Skeletal muscle satellite cell (primary cell): Measurements from ENCODE around the gene EPHA2.
"Not testable (repeated sequence)": the region's sequence is repeated elsewhere in the genome, so short reads cannot be mapped to it uniquely, and the experiment has no call there.

Experiments
- H3K27me3 ChIP-seq: 2 replicates; pipeline ENCODE4 v1.7.0; 2013; ENCODE audit warnings: low read length; ENCODE audit not compliant: control insufficient read depth, insufficient read depth
- H3K36me3 ChIP-seq: 2 replicates; pipeline ENCODE4 v1.7.0; 2013; ENCODE audit warnings: mild to moderate bottlenecking, control low read depth, low read length; ENCODE audit not compliant: insufficient read depth
- H3K4me1 ChIP-seq: 2 replicates; pipeline ENCODE4 v1.7.0; 2013; ENCODE audit warnings: low read length; ENCODE audit not compliant: control insufficient read depth, insufficient read depth
- H3K4me2 ChIP-seq: 2 replicates; pipeline ENCODE4 v1.7.0; 2013; ENCODE audit warnings: mild to moderate bottlenecking, low read length
- H3K4me3 ChIP-seq: 2 replicates; pipeline ENCODE4 v1.7.0; 2013; ENCODE audit warnings: low read length
- H3K9ac ChIP-seq: 2 replicates; pipeline ENCODE4 v1.7.0; 2013; ENCODE audit warnings: mild to moderate bottlenecking, low read depth, low read length, moderate library complexity
- H3K9me3 ChIP-seq: replicated peaks from 2 replicates; pipeline ENCODE4 v1.7.0; 2013; ENCODE audit warnings: mild to moderate bottlenecking, control low read depth, low read length

EPHA2 gene

GRCh38 chr1:16110884-16111283 lies 45.0 kb downstream of the EPHA2 start:
- peaks cover 23% of the 10 kb centered on the region for H3K4me1 ChIP-seq
- no peaks in the 10 kb centered on the region for H3K36me3 ChIP-seq
- H3K9me3 ChIP-seq, result peaks cover 7% of the 10 kb centered on the region
- no peak overlapping the region for H3K9ac ChIP-seq
- no peak overlapping the region for H3K4me2 ChIP-seq
- no peaks in the 10 kb centered on the region for H3K27me3 ChIP-seq
- no peak overlapping the region for H3K4me3 ChIP-seq

GRCh38 chr1:16110456-16110855 lies 45.4 kb downstream of the EPHA2 start:
- Histone ChIP-seq H3K4me2 (no peak overlapping the region), H3K4me1 (peaks cover 23% of the 10 kb centered on the region), H3K27me3 (no peaks in the 10 kb centered on the region), H3K36me3 (no peaks in the 10 kb centered on the region), H3K9ac (no peak overlapping the region), H3K4me3 (no peak overlapping the region), H3K9me3 (peaks cover 7% of the 10 kb centered on the region)

- Histone ChIP-seq H3K36me3 (no peaks in the 10 kb centered on the region), H3K9me3 (peaks cover 7% of the 10 kb centered on the region), H3K9ac (no peak overlapping the region), H3K4me1 (peaks cover 23% of the 10 kb centered on the region), H3K27me3 (no peaks in the 10 kb centered on the region), H3K4me3 (no peak overlapping the region), H3K4me2 (no peak overlapping the region)
Measured at GRCh38 chr1:16109571-16109970, 46.3 kb downstream of the EPHA2 start.

GRCh38 chr1:16107039-16107438 lies 48.8 kb downstream of the EPHA2 start:
- not testable (repeated sequence) for H3K9ac ChIP-seq, H3K4me1 ChIP-seq

GRCh38 chr1:16101623-16102022 lies 54.2 kb downstream of the EPHA2 start:
- peaks cover 11% of the 10 kb centered on the region for H3K27me3 ChIP-seq
- H3K9ac ChIP-seq, result no peak overlapping the region
- H3K4me1 ChIP-seq, result no peaks in the 10 kb centered on the region
- H3K4me3 ChIP-seq, result no peak overlapping the region
- no peak overlapping the region for H3K4me2 ChIP-seq
- H3K36me3 ChIP-seq, result no peaks in the 10 kb centered on the region
- no peaks in the 10 kb centered on the region for H3K9me3 ChIP-seq

More at GRCh38 chr1:16107039-16107438, 48.8 kb downstream of the EPHA2 start:
- H3K9me3 ChIP-seq, H3K4me2 ChIP-seq, H3K36me3 ChIP-seq, H3K27me3 ChIP-seq, H3K4me3 ChIP-seq: not testable (repeated sequence)

- Histone ChIP-seq H3K9ac (no peak overlapping the region), H3K4me2 (no peak overlapping the region), H3K27me3 (peaks cover 22% of the 10 kb centered on the region), H3K4me3 (no peak overlapping the region), H3K9me3 (no peaks in the 10 kb centered on the region), H3K4me1 (no peaks in the 10 kb centered on the region), H3K36me3 (no peaks in the 10 kb centered on the region)
Measured at GRCh38 chr1:16099412-16099811, 56.5 kb downstream of the EPHA2 start.

GRCh38 chr1:16095447-16095846 lies 60.4 kb downstream of the EPHA2 start:
- H3K9me3 ChIP-seq, result no peaks in the 10 kb centered on the region
- no peaks in the 10 kb centered on the region for H3K4me1 ChIP-seq
- no peak overlapping the region for H3K9ac ChIP-seq
- H3K4me3 ChIP-seq, result no peak overlapping the region
- H3K4me2 ChIP-seq, result no peak overlapping the region
- H3K27me3 ChIP-seq, result peaks cover 38% of the 10 kb centered on the region
- no peaks in the 10 kb centered on the region for H3K36me3 ChIP-seq

- Histone ChIP-seq H3K4me2 (no peak overlapping the region), H3K9me3 (no peaks in the 10 kb centered on the region), H3K9ac (no peak overlapping the region)
Measured at GRCh38 chr1:16094453-16095158, 61.3 kb downstream of the EPHA2 start.

GRCh38 chr1:16093611-16094010 lies 62.3 kb downstream of the EPHA2 start:
- H3K9me3 ChIP-seq, result no peaks in the 10 kb centered on the region
- H3K36me3 ChIP-seq, result no peaks in the 10 kb centered on the region
- no peak overlapping the region for H3K4me2 ChIP-seq

More at GRCh38 chr1:16094453-16095158, 61.3 kb downstream of the EPHA2 start:
- H3K4me3 ChIP-seq, result no peak overlapping the region
- H3K27me3 ChIP-seq, result peaks cover 38% of the 10 kb centered on the region
- no peaks in the 10 kb centered on the region for H3K4me1 ChIP-seq
- H3K36me3 ChIP-seq, result no peaks in the 10 kb centered on the region

GRCh38 chr1:16092923-16093511 lies 62.9 kb downstream of the EPHA2 start:
- H3K4me3 ChIP-seq, result no peak overlapping the region
- peaks cover 8% of the 10 kb centered on the region for H3K4me1 ChIP-seq
- H3K9ac ChIP-seq, result no peak overlapping the region
- no peaks in the 10 kb centered on the region for H3K9me3 ChIP-seq
- peaks cover 38% of the 10 kb centered on the region for H3K27me3 ChIP-seq
- no peak overlapping the region for H3K4me2 ChIP-seq
- H3K36me3 ChIP-seq, result no peaks in the 10 kb centered on the region

More at GRCh38 chr1:16093611-16094010, 62.3 kb downstream of the EPHA2 start:
- Histone ChIP-seq H3K9ac (no peak overlapping the region), H3K4me1 (peaks cover 7% of the 10 kb centered on the region), H3K4me3 (no peak overlapping the region), H3K27me3 (peaks cover 38% of the 10 kb centered on the region)

GRCh38 chr1:16092097-16092922 lies 63.6 kb downstream of the EPHA2 start:
- peaks cover 8% of the 10 kb centered on the region for H3K4me1 ChIP-seq
- H3K4me2 ChIP-seq, result no peak overlapping the region
- H3K27me3 ChIP-seq, result peaks cover 38% of the 10 kb centered on the region
- no peaks in the 10 kb centered on the region for H3K9me3 ChIP-seq
- no peak overlapping the region for H3K4me3 ChIP-seq
- H3K9ac ChIP-seq, result no peak overlapping the region
- no peaks in the 10 kb centered on the region for H3K36me3 ChIP-seq
